Activated naive CD8-positive, alpha-beta T cell treated with anti-CD3 and anti-CD28 coated beads, Interleukin-2, amount 10 ng/mL, durations not matched to agents 7 days and 5 days (primary cell): ENCODE measurements around the gene KDM5A. TPM values are rescaled to one million over a fixed set of nuclear protein-coding genes. Genes with fewer than 3 reads are reported as not detected.

Source experiments
- ATAC-seq: fragments of 150-1000 bp; cut with Tn5 transposase; one replicate; pipeline ENCODE4 v1.10.0; 2021; ENCODE audit warnings: low read depth, moderate library complexity
- POLR2A ChIA-PET: fragments of 350-600 bp; sonication (Branson Sonifier 250); formaldehyde crosslinking; loops from one replicate; lab custom pipeline; 2021; ENCODE audit warnings: antibody characterized with exemption; lab: Charles Lee
- DNase-seq: peaks from one replicate; pipeline ENCODE4 v3.0.0; 2021
- H3K27ac Mint-ChIP-seq: one replicate; pipeline ENCODE4 v1.8.0; 2022; ENCODE audit warnings: mild to moderate bottlenecking, mixed read lengths
- H3K27me3 Mint-ChIP-seq: one replicate; pipeline ENCODE4 v1.8.0; 2022; ENCODE audit warnings: mild to moderate bottlenecking, moderate library complexity, mixed read lengths
- H3K36me3 Mint-ChIP-seq: one replicate; pipeline ENCODE4 v1.8.0; 2021; ENCODE audit warnings: mild to moderate bottlenecking, mixed read lengths
- H3K4me1 Mint-ChIP-seq: one replicate; pipeline ENCODE4 v1.8.0; 2021; ENCODE audit warnings: mixed read lengths
- H3K4me3 Mint-ChIP-seq: one replicate; pipeline ENCODE4 v1.8.0; 2022; ENCODE audit warnings: mild to moderate bottlenecking, moderate library complexity, mixed read lengths
- H3K9me3 Mint-ChIP-seq: one replicate; pipeline ENCODE4 v1.8.0; 2021; ENCODE audit warnings: mixed read lengths
- total RNA-seq, 2 experiments: library from RNA; stranded (reverse); gene quantifications; one replicate each; pipeline ENCODE4 v1.2.3, GENCODE V29; 2021

KDM5A gene
- total RNA-seq, 2 experiments from 2014 or later: 105 to 116 TPM

DNA sequence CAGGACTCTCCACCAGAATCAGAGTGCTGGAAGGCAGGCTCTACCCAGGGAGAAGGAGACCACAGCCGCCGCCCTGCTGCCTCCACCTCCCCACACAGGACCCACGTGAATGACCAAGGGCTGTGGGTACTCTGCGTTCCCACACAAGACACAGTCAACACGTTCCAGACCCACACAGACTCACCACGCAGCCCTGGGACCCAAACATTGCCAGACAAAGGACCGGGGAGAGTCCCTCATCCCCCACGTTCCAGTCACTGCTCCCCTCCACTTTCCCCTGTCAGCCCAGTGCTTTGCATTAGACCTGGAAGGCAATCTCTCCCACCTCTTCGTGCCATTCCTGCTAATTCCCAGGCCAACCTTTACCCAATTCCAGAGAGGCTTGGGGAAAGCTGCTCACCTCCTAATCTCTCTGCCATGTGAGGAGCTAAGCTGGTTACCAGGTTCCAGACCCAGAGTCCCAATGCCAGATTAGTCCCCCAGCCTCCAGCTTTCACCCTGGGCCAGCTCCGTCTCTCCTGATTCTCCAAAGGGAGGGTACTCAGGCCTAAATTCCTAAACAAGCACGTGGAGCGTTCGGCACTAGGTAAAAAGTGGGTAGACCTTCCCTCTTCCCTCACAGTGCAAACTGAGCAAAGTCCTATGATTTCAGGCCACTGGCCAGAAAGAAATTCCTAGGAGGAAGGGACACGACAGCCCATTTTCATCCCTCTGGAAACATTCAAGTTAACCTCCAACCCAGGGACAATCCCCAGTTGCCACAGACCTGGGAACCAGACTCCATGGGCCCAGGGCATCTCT, 131.4 kb downstream of the KDM5A start:
- Mint-ChIP-seq H3K4me3 (no peak overlapping the region), H3K36me3 (no peaks in the 10 kb centered on the region), H3K27ac (no peak overlapping the region), H3K9me3 (no peaks in the 10 kb centered on the region), H3K4me1 (no peaks in the 10 kb centered on the region), H3K27me3 (peaks cover 13% of the 10 kb centered on the region)
- POLR2A ChIA-PET: no interaction called here
- no peak for ATAC-seq
- no peak for DNase-seq

GRCh38 chr12:256958-257357, 132.2 kb downstream of the KDM5A start:
- ATAC-seq (no peak), DNase-seq (no peak)
- peaks cover 11% of the 10 kb centered on the region for H3K27me3 Mint-ChIP-seq
- H3K9me3 Mint-ChIP-seq: no peaks in the 10 kb centered on the region
- no peaks in the 10 kb centered on the region for H3K4me1 Mint-ChIP-seq
- H3K4me3 Mint-ChIP-seq: no peak overlapping the region
- no peak overlapping the region for H3K27ac Mint-ChIP-seq
- H3K36me3 Mint-ChIP-seq: no peaks in the 10 kb centered on the region
- POLR2A ChIA-PET: no interaction called here

GRCh38 chr12:256225-256624, 132.9 kb downstream of the KDM5A start:
- Mint-ChIP-seq H3K4me1 (no peaks in the 10 kb centered on the region), H3K36me3 (no peaks in the 10 kb centered on the region), H3K9me3 (no peaks in the 10 kb centered on the region), H3K27me3 (peaks cover 11% of the 10 kb centered on the region), H3K4me3 (no peak overlapping the region), H3K27ac (no peak overlapping the region)
- ATAC-seq (no peak), DNase-seq (no peak)
- POLR2A ChIA-PET: no interaction called here

DNA sequence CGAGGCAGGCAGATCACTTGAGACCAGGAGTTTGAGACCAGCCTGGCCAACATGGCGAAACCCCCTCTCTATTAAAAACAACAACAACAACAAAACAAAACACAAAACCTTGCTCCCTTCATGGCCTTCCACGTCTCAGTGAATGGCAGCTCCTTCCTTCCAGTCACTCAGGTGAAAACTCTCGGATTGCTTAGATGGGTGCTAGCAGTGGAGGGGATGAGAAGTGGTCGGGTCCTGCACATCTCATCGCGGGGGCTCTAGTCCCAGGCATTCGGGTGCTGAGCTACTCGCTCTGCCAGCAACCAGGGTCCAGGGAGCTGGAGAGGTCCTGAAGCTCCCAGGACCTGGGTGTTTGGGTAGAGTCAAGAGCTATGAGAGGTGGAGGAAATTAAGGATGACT, 134.2 kb downstream of the KDM5A start:
- Mint-ChIP-seq H3K36me3 (no peaks in the 10 kb centered on the region), H3K4me1 (no peaks in the 10 kb centered on the region), H3K4me3 (no peak overlapping the region), H3K27me3 (peaks cover 7% of the 10 kb centered on the region), H3K9me3 (no peaks in the 10 kb centered on the region), H3K27ac (no peak overlapping the region)
- no peak for ATAC-seq
- no peak for DNase-seq
- POLR2A ChIA-PET: no interaction called here

DNA sequence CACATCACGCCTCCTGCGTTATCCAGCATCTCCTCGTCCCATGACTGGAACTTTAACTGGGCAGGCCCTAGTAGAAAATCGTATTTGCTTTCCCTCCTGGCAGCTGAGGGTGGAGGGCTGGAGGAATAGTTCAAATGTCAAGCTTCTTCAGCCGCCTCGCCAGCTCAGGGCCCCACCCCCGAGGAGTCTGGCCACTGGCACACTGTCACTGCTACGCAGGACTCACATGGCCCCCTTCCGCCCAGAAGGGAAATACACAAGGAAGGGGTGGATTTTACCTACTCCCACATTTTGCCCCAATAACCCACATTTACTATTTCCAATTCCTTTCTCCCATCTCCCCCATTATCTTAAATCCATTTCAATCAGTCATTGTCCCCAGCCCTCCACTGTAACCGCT, 135.1 kb downstream of the KDM5A start:
- POLR2A ChIA-PET: no interaction called here
- H3K9me3 Mint-ChIP-seq: no peaks in the 10 kb centered on the region
- no peaks in the 10 kb centered on the region for H3K36me3 Mint-ChIP-seq
- H3K4me3 Mint-ChIP-seq: no peak overlapping the region
- DNase-seq (no peak), ATAC-seq (no peak)
- no peak overlapping the region for H3K27ac Mint-ChIP-seq
- peaks cover 11% of the 10 kb centered on the region for H3K27me3 Mint-ChIP-seq
- H3K4me1 Mint-ChIP-seq: no peaks in the 10 kb centered on the region

DNA sequence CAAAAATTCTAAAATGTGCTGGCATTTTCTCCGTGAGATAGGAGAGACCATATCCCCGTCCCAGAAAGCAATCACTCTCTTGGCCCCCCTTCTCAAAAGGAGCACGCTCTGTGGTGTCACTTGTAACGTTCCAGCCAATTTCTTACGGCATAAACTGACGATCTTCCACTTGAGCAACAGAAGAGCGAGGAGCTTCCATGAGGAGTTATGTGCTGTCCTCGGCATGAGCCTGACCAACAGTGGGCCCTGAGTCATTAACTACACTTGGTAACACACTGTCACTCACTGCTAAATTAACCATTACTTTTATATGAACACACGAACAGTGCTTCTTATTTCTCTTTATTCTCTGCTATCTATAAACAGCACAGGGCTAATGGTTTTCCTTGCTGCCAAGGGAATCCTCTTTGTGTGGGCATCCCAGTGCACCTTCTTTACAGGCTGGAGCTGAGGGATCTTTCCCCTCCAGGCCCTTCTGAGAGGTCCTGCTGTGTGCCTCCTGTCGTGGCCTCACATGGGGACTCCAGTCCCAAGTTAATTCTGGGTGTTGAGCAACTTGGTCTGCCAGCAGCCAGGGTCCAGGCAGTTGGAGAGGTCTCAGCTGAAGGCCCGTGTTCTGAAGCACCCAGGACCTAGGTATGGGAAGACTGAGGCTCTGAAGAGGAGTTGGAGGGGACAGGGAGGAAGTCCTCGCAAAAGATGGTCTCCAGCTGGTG, 135.8 kb downstream of the KDM5A start:
- no peaks in the 10 kb centered on the region for H3K9me3 Mint-ChIP-seq
- no peak overlapping the region for H3K27ac Mint-ChIP-seq
- ATAC-seq (no peak), DNase-seq (no peak)
- POLR2A ChIA-PET: no interaction called here
- no peaks in the 10 kb centered on the region for H3K4me1 Mint-ChIP-seq
- H3K27me3 Mint-ChIP-seq: peaks cover 13% of the 10 kb centered on the region
- H3K4me3 Mint-ChIP-seq: no peak overlapping the region
- no peaks in the 10 kb centered on the region for H3K36me3 Mint-ChIP-seq

- Mint-ChIP-seq H3K9me3 (peaks cover 4% of the 10 kb centered on the region), H3K4me3 (no peak overlapping the region), H3K36me3 (no peaks in the 10 kb centered on the region), H3K4me1 (no peaks in the 10 kb centered on the region), H3K27ac (no peak overlapping the region), H3K27me3 (peaks cover 17% of the 10 kb centered on the region)
- POLR2A ChIA-PET: no interaction called here
- DNase-seq (no peak), ATAC-seq (no peak)
Measured at GRCh38 chr12:252636-253035, 136.5 kb downstream of the KDM5A start.

GRCh38 chr12:247271-247670, 141.8 kb downstream of the KDM5A start:
- DNase-seq: no peak
- H3K9me3 Mint-ChIP-seq: peaks cover 10% of the 10 kb centered on the region
- ATAC-seq: no peak
- H3K4me1 Mint-ChIP-seq: no peaks in the 10 kb centered on the region
- no peak overlapping the region for H3K4me3 Mint-ChIP-seq
- POLR2A ChIA-PET: no interaction called here
- H3K36me3 Mint-ChIP-seq: peaks cover 1% of the 10 kb centered on the region
- H3K27ac Mint-ChIP-seq: no peak overlapping the region
- H3K27me3 Mint-ChIP-seq: peaks cover 12% of the 10 kb centered on the region

DNA sequence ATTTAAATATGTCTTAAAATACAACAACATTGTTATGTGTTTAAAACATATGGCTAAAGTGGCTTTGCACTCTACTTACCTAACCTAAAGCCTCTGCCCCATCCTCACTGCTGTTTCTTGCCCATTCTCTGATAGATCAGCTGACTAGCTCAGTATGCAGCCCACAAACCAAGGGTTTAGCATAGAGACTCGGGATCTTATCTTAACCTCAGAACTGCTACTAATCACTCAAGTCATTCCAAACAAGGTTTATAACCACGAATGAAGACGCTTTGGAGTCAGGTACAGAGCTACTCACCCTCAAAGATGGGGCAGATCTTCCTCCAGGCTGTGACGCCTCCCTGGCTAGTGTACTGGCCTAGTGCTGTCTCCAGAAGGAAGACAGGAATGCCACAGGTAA, 145.7 kb downstream of the KDM5A start:
- no peak overlapping the region for H3K4me3 Mint-ChIP-seq
- POLR2A ChIA-PET: no interaction called here
- no peak overlapping the region for H3K27ac Mint-ChIP-seq
- no peak for DNase-seq
- no peaks in the 10 kb centered on the region for H3K4me1 Mint-ChIP-seq
- H3K36me3 Mint-ChIP-seq: peaks cover 1% of the 10 kb centered on the region
- peaks cover 4% of the 10 kb centered on the region for H3K27me3 Mint-ChIP-seq
- H3K9me3 Mint-ChIP-seq: peaks cover 10% of the 10 kb centered on the region
- no peak for ATAC-seq

GRCh38 chr12:242496-242895, 146.6 kb downstream of the KDM5A start:
- H3K4me3 Mint-ChIP-seq: no peak overlapping the region
- H3K9me3 Mint-ChIP-seq: peaks cover 6% of the 10 kb centered on the region
- H3K27me3 Mint-ChIP-seq: no peaks in the 10 kb centered on the region
- peaks cover 1% of the 10 kb centered on the region for H3K36me3 Mint-ChIP-seq
- POLR2A ChIA-PET: no interaction called here
- no peaks in the 10 kb centered on the region for H3K4me1 Mint-ChIP-seq
- no peak overlapping the region for H3K27ac Mint-ChIP-seq
- ATAC-seq (no peak), DNase-seq (no peak)

GRCh38 chr12:241266-241665, 147.9 kb downstream of the KDM5A start:
- Mint-ChIP-seq H3K27ac (no peak overlapping the region), H3K27me3 (no peaks in the 10 kb centered on the region), H3K4me1 (no peaks in the 10 kb centered on the region), H3K4me3 (no peak overlapping the region), H3K36me3 (no peaks in the 10 kb centered on the region), H3K9me3 (peaks cover 6% of the 10 kb centered on the region)
- POLR2A ChIA-PET: no interaction called here
- ATAC-seq (no peak), DNase-seq (no peak)

DNA sequence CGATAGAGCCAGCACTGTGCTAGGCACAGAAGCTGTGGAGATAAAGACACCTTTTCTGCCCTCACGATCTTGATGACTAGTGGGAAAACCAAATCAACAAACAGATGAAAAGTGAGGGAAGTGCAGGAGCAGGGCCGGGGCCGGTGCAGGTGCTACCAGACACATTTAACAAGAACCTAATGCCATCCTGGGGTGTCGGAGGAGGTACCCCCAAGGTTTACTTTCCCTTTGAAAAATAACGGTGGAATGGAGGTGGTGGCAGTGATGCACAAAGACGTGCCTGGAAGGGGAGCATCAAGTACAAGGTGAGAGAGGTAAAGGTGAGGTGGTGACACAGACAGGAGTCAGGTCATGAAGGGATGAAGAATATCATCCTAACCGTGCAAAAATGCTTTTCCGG, 148.6 kb downstream of the KDM5A start:
- no peak overlapping the region for H3K27ac Mint-ChIP-seq
- no peaks in the 10 kb centered on the region for H3K4me1 Mint-ChIP-seq
- H3K9me3 Mint-ChIP-seq: peaks cover 10% of the 10 kb centered on the region
- no peaks in the 10 kb centered on the region for H3K36me3 Mint-ChIP-seq
- H3K4me3 Mint-ChIP-seq: no peak overlapping the region
- no peaks in the 10 kb centered on the region for H3K27me3 Mint-ChIP-seq
- POLR2A ChIA-PET: no interaction called here
- ATAC-seq (no peak), DNase-seq (no peak)

DNA sequence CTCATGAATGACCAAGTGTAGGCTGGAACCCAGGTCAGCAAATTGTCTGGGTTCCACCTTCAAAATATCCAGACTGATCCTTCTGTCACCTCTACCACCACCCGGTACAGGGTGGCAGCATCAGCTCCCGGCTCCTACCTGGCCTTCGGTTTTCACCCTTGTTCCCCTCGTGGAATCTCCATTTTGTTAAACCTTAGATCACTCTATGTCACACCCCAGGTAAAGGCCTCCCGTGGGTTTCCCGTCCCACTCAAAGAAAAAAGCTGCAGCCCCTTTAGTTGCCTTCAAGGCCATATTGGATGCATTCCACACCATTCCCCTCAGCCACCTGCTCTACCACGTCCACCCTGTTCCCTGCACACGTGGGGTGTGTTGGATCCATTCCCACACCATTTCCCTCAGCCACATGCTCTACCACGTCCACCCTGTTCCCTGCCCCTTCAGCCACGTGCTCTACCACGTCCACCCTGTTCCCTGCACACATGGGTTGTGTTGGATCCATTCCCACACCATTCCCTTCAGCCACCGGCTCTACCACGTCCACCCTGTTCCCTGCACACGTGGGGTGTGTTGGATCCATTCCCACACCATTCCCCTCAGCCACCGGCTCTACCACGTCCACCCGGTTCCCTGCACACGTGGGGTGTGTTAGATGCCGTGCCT, 150.3 kb downstream of the KDM5A start:
- Mint-ChIP-seq H3K4me1 (no peaks in the 10 kb centered on the region), H3K4me3 (no peak overlapping the region), H3K27ac (no peak overlapping the region), H3K27me3 (no peaks in the 10 kb centered on the region), H3K9me3 (peaks cover 10% of the 10 kb centered on the region), H3K36me3 (no peaks in the 10 kb centered on the region)
- POLR2A ChIA-PET: no interaction called here
- ATAC-seq (no peak), DNase-seq (no peak)

- H3K4me3 Mint-ChIP-seq: no peak overlapping the region
- no peaks in the 10 kb centered on the region for H3K36me3 Mint-ChIP-seq
- no peaks in the 10 kb centered on the region for H3K27me3 Mint-ChIP-seq
- peaks cover 10% of the 10 kb centered on the region for H3K9me3 Mint-ChIP-seq
- H3K27ac Mint-ChIP-seq: no peak overlapping the region
- no peaks in the 10 kb centered on the region for H3K4me1 Mint-ChIP-seq
- POLR2A ChIA-PET: no interaction called here
- ATAC-seq (no peak), DNase-seq (no peak)
Measured at GRCh38 chr12:238116-238515, 151.0 kb downstream of the KDM5A start.
